T-cell (primary cell): Measurements from ENCODE around the gene APBB1IP. TPM values are rescaled to one million over a fixed set of nuclear protein-coding genes. Genes with fewer than 3 reads are reported as not detected.
"Not testable (repeated sequence)": the region's sequence is repeated elsewhere in the genome, so short reads cannot be mapped to it uniquely, and the experiment has no call there.

Source experiments
- ATAC-seq, 4 experiments: fragments of 200-7000 bp in 3 of 4; fragments of 150-1000 bp in 1 of 4; cut with Tn5 transposase; replicated peaks in 1 of 4; 1 replicate in 3 of 4; 2 replicates in 1 of 4; pipeline ENCODE4 v1.10.0; 2021; ENCODE audit warnings: moderate library complexity in 3 of 4, mild to moderate bottlenecking in 2 of 4, moderate number of reproducible peaks in 1 of 4
- CTCF ChIA-PET, 2 donors: fragments of 300-600 bp; sonication (Branson Sonifier 250); formaldehyde crosslinking; loops; one replicate each; lab custom pipeline; 2022; ENCODE audit warnings: antibody characterized with exemption in 2 of 2; lab: Charles Lee
- POLR2A ChIA-PET, 2 donors: fragments of 300-600 bp; sonication (Branson Sonifier 250); formaldehyde crosslinking; loops; one replicate each; lab custom pipeline; 2022; ENCODE audit warnings: antibody characterized with exemption in 2 of 2; lab: Charles Lee
- DNase-seq, 35 experiments: peaks; one replicate each; pipeline versions ENCODE4 v3.0.0 to v3.0.0-alpha.2; 2013 to 2023
- H3K27ac ChIP-seq: one replicate; pipeline ENCODE4 v1.5.1; 2013; ENCODE audit warnings: low read length
- H3K27me3 ChIP-seq, 2 experiments: replicated peaks in 1 of 2; 1 replicate in 1 of 2; 2 replicates in 1 of 2; pipeline versions ENCODE4 v1.6.1 to v1.7.0; 2013; ENCODE audit warnings: low read length in 1 of 2, mixed read lengths in 1 of 2; ENCODE audit not compliant: control insufficient read depth in 2 of 2, insufficient read depth in 2 of 2; ENCODE audit errors: extremely low read depth in 1 of 2
- H3K36me3 ChIP-seq, 2 donors: 1 replicate in 1 of 2; 2 replicates in 1 of 2; pipeline versions ENCODE4 v1.6.1 to v1.7.0; 2013; ENCODE audit warnings: low read length in 1 of 2; ENCODE audit not compliant: control insufficient read depth in 2 of 2, insufficient read depth in 1 of 2; ENCODE audit errors: extremely low read depth in 1 of 2
- H3K4me1 ChIP-seq, 2 experiments: 1 replicate in 1 of 2; 2 replicates in 1 of 2; pipeline versions ENCODE4 v1.6.1 to v1.7.0; 2013; ENCODE audit warnings: low read length in 2 of 2, mixed read lengths in 1 of 2; ENCODE audit not compliant: insufficient read depth in 2 of 2, control insufficient read depth in 1 of 2; ENCODE audit errors: extremely low read depth in 1 of 2
- H3K4me3 ChIP-seq, 2 donors: 1 replicate in 1 of 2; 2 replicates in 1 of 2; pipeline versions ENCODE4 v1.5.1 to v1.7.0; 2013; ENCODE audit warnings: mild to moderate bottlenecking in 2 of 2, low read length in 1 of 2, moderate library complexity in 1 of 2; ENCODE audit not compliant: control insufficient read depth in 1 of 2; ENCODE audit errors: extremely low read depth in 1 of 2
- H3K9me3 ChIP-seq: 2 replicates; pipeline ENCODE4 v1.7.0; 2013
- H3K27ac Mint-ChIP-seq, 2 donors: one replicate each; pipeline ENCODE4 v1.8.0; 2020 to 2021; ENCODE audit warnings: mild to moderate bottlenecking in 2 of 2, mixed read lengths in 2 of 2
- H3K27me3 Mint-ChIP-seq, 2 donors: one replicate each; pipeline ENCODE4 v1.8.0; 2021 to 2022; ENCODE audit warnings: mixed read lengths in 2 of 2
- H3K36me3 Mint-ChIP-seq: one replicate; pipeline ENCODE4 v1.8.0; 2021; ENCODE audit warnings: mixed read lengths
- H3K4me1 Mint-ChIP-seq, 3 donors: one replicate each; pipeline ENCODE4 v1.8.0; 2020 to 2022; ENCODE audit warnings: mixed read lengths in 3 of 3, mild to moderate bottlenecking in 1 of 3
- H3K4me3 Mint-ChIP-seq, 3 donors: one replicate each; pipeline ENCODE4 v1.8.0; 2020 to 2022; ENCODE audit warnings: mild to moderate bottlenecking in 3 of 3, mixed read lengths in 3 of 3, moderate library complexity in 3 of 3
- H3K9me3 Mint-ChIP-seq, 3 donors: one replicate each; pipeline ENCODE4 v1.8.0; 2020 to 2022; ENCODE audit warnings: mixed read lengths in 3 of 3
- WGBS: methylation state at CpG from one replicate; pipeline ENCODE4 v1.1.5; 2013; ENCODE audit warnings: missing lambda C conversion rate; ENCODE audit not compliant: insufficient coverage; 5-methylcytosine and 5-hydroxymethylcytosine counted together
- total RNA-seq, 35 experiments: library from RNA in 6 of 35; stranded (reverse) in 6 of 35; fragments of 120-200 nt in 1 of 35; gene quantifications; one replicate each; pipeline versions ENCODE4 v1.2.1 to v1.2.4 and lab custom pipeline; 2013 to 2026

The APBB1IP gene, protein sequence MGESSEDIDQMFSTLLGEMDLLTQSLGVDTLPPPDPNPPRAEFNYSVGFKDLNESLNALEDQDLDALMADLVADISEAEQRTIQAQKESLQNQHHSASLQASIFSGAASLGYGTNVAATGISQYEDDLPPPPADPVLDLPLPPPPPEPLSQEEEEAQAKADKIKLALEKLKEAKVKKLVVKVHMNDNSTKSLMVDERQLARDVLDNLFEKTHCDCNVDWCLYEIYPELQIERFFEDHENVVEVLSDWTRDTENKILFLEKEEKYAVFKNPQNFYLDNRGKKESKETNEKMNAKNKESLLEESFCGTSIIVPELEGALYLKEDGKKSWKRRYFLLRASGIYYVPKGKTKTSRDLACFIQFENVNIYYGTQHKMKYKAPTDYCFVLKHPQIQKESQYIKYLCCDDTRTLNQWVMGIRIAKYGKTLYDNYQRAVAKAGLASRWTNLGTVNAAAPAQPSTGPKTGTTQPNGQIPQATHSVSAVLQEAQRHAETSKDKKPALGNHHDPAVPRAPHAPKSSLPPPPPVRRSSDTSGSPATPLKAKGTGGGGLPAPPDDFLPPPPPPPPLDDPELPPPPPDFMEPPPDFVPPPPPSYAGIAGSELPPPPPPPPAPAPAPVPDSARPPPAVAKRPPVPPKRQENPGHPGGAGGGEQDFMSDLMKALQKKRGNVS
- total RNA-seq (100 to 1,000 TPM in 1 of 5 donors, 10 to 100 TPM in 4; 86.5 to 102 (median 88.4) TPM), total RNA-seq (lab: John Stamatoyannopoulos, UW) (29.1 to 184 (median 79.9) reads per million in 29 experiments)
- total RNA-seq (2013), result 76.0 TPM

DNA sequence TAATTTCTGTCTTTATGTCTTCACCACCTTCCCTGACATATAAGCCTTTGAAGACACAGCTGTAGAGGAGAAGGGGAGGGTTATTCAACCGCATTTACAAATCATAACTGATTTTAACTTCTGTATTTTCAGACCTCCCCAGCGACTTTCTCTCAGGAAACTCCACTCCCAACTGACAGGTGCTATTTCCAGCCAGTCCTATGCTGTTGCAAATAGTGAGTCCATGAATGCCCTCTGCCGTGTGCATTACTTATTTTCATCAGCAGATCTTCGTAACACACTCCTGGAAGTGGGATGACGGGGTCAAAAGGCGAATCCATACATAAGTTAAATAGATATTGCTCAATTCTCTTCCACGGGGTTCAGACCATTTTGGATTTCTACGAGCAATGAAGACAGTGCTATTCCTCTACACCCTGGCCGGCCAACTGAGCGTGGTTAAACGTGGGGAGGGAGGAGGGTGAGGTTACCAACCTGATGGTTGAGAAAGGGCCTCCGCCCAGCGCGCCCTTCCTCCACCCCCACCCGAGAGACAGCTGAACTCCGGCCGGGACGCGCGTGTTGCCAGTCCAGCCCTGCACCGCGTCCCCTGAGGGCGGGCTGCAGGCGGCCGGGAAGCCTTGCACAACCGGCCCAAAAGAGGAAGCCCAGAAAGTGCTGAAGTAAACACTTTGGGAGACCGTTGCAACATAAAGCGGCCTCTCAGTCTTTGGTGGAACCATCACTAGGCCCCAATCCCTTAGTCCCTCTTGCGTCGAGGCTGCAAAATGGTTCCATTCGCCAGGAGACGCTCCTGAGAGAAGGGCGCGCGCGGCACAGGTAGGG lies at the start of gene APBB1IP:
TSS of gene APBB1IP (plus strand) at position 705 of the 825 bp plus-strand sequence. CDS start 53,986 bp downstream, outside the sequence.
- Mint-ChIP-seq H3K4me3 (peak within 1 kb of the TSS; percentile 92 to 98 (median 93)), H3K9me3 (no peaks in the 10 kb centered on the region), H3K27me3 (no peaks in the 10 kb centered on the region), H3K27ac (peak within 1 kb of the TSS; percentile 98 to 99), H3K36me3 (peaks cover 12% of the 10 kb centered on the region), H3K4me1 (peaks cover 47 to 59% (median 54%) of the 10 kb centered on the region in 3 donors)
- Histone ChIP-seq H3K27me3 (no peaks in the 10 kb centered on the region), H3K27ac (peak within 1 kb of the TSS; percentile 87), H3K4me1 (peaks cover 29 to 30% of the 10 kb centered on the region in 2 experiments), H3K9me3 (no peaks in the 10 kb centered on the region), H3K4me3 (peak within 1 kb of the TSS; percentile 87 to 93), H3K36me3 (no peaks in the 10 kb centered on the region)
- DNase-seq (peak in 32 of 35 experiments; percentile 17 to 70 (median 38)), ATAC-seq (peak; percentile 46 to 55 (median 48))
- POLR2A ChIA-PET, result interaction anchor here in 1 of 2 donors (0.6 kb wide), 1 partner anchor 42 kb away, joined by 6 read pairs; no protein-coding TSS in a partner anchor
- 1% methylated on average over 13 of the region's 36 CpGs for WGBS
- CTCF ChIA-PET, result interaction anchor here in 1 of 2 donors (0.5 to 1.6 kb wide), 2 partner anchors 43 to 46 kb away, joined by 3 to 4 read pairs; no protein-coding TSS in a partner anchor

DNA sequence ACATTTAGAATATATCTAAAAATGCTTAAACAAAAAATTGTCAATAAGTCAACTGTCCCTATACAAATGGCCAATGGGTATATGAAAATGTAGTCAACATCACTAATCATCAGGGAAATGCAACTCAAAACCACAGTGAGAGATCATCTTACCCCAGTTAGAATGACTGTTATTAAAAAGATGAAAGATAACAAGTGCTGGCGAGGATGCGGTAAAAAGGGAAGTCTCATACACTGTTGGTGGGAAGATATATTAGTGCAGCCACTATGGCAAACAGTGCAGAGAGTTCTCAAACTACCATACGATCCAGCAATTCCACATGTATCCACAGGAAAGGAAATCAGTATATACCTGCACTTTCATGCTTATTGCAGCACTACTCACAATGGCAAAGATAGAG lies 48.6 kb upstream of the APBB1IP start:
- peaks cover 0 to 18% of the 10 kb centered on the region in 2 experiments for H3K27me3 ChIP-seq
- H3K36me3 Mint-ChIP-seq, result peaks cover 3% of the 10 kb centered on the region
- H3K4me3 ChIP-seq, result no peak overlapping the region
- CTCF ChIA-PET, result no interaction called here
- no peak overlapping the region for H3K4me3 Mint-ChIP-seq
- H3K27ac Mint-ChIP-seq, result no peak overlapping the region
- ATAC-seq, result no peak
- H3K36me3 ChIP-seq, result no peaks in the 10 kb centered on the region
- no peak overlapping the region for H3K27ac ChIP-seq
- peaks cover 3 to 5% (median 4%) of the 10 kb centered on the region in 3 donors for H3K9me3 Mint-ChIP-seq
- WGBS, result no CpG with 5 or more reads among the region's 3 CpGs
- H3K4me1 Mint-ChIP-seq, result peaks cover 10 to 13% (median 11%) of the 10 kb centered on the region in 3 donors
- peaks cover 6 to 14% of the 10 kb centered on the region in 2 donors for H3K27me3 Mint-ChIP-seq
- peaks cover 2 to 13% of the 10 kb centered on the region in 2 experiments for H3K4me1 ChIP-seq
- POLR2A ChIA-PET, result interaction anchor here (0.6 to 0.7 kb wide), 2 partner anchors 31 to 55 kb away, joined by 3 to 5 read pairs; no protein-coding TSS in a partner anchor
- DNase-seq, result no peak
- H3K9me3 ChIP-seq, result no peaks in the 10 kb centered on the region

DNA sequence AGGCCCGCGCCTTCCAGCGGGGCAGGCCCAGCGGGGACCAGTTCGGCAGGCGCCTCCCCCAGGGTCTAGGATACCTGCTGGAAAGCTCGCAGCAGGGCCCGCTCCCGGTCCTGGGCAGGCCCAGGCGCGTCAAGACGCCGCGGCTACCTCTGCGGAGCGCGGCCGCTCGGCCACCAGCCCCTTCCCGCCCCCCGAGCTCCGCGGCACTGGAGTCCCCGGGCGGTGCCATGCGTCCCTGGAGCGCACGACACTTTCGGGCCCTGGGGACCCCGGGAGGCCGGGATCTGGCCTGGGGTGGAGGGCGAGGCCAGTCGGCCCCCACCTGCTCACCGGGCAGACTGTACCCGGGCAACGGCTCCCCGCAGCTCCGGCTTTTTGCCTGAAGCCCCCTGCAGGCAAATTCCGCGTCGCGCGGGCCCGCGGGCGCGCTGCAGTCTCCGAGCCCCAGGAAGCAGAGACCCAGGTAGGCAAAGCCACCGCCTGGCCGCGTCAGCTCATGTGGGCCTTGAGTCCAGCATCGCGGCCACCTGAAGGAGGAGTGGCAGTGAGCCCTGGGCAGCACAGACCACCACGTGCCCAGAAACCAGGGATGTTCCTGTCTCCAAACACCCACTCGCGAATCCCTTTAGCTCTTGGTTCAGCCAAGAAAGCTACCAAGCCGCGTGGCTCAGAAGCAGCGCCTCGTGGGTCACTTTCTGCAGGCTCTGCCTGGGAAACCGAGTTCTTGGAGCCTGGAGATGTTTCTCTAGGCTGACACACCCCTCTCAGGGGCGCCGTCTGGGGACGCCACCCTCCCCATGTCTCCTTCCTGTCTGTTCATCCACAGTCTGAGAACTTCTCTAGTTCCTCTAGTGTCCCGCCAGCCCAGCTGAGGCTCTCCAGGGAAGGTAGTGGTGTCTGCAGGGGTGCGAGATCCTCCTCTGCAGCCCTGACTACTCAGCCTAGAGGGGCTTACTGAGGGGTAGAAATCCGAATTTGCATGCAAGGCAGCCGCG lies 46.1 kb upstream of the APBB1IP start:
- WGBS, result 34% methylated on average over 63 of the region's 69 CpGs
- H3K4me3 Mint-ChIP-seq, result peak overlapping the region; percentile 17 to 69 (median 41)
- H3K36me3 ChIP-seq, result no peaks in the 10 kb centered on the region
- peaks cover 10 to 13% (median 11%) of the 10 kb centered on the region in 3 donors for H3K4me1 Mint-ChIP-seq
- CTCF ChIA-PET, result interaction anchor here in 1 of 2 donors (1.2 kb wide), 1 partner anchor 110 kb away, joined by 3 read pairs; no protein-coding TSS in a partner anchor
- POLR2A ChIA-PET, result no interaction called here
- H3K9me3 ChIP-seq, result no peaks in the 10 kb centered on the region
- H3K36me3 Mint-ChIP-seq, result peaks cover 3% of the 10 kb centered on the region
- ATAC-seq (peak; percentile 60 to 71 (median 66)), DNase-seq (peak in 14 of 35 experiments; percentile 1 to 27 (median 6))
- H3K27ac Mint-ChIP-seq, result no peak overlapping the region
- peaks cover 0 to 18% of the 10 kb centered on the region in 2 experiments for H3K27me3 ChIP-seq
- H3K27me3 Mint-ChIP-seq, result peaks cover 6 to 14% of the 10 kb centered on the region in 2 donors
- H3K9me3 Mint-ChIP-seq, result peaks cover 3 to 5% (median 4%) of the 10 kb centered on the region in 3 donors
- no peak overlapping the region for H3K27ac ChIP-seq
- peaks cover 2 to 13% of the 10 kb centered on the region in 2 experiments for H3K4me1 ChIP-seq
- peak overlapping the region; percentile 17 to 74 for H3K4me3 ChIP-seq

DNA sequence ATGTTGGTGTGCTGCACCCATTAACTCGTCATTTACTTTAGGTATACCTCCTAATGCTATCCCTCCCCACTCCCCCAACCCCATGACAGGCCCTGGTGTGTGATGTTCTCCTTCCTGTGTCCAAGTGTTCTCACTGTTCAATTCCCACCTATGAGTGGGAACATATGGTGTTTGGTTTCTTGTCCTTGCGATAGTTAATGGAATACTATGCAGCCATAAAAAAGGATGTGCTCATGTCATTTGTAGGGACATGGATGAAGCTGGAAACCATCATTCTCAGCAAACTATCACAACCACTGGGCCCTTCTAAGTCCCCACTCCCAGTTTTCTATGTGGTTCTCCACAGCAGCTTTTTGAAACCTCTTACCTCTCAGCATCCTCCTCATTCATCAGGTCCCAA lies 39.8 kb upstream of the APBB1IP start:
- H3K4me3 ChIP-seq, DNase-seq, H3K4me1 ChIP-seq, H3K9me3 Mint-ChIP-seq, H3K36me3 ChIP-seq, H3K36me3 Mint-ChIP-seq, ATAC-seq, POLR2A ChIA-PET, H3K4me1 Mint-ChIP-seq, H3K27me3 Mint-ChIP-seq, H3K4me3 Mint-ChIP-seq, H3K27ac Mint-ChIP-seq, H3K9me3 ChIP-seq, H3K27ac ChIP-seq, CTCF ChIA-PET, H3K27me3 ChIP-seq: not testable (repeated sequence)
- WGBS, result no CpG with 5 or more reads among the region's 2 CpGs

DNA sequence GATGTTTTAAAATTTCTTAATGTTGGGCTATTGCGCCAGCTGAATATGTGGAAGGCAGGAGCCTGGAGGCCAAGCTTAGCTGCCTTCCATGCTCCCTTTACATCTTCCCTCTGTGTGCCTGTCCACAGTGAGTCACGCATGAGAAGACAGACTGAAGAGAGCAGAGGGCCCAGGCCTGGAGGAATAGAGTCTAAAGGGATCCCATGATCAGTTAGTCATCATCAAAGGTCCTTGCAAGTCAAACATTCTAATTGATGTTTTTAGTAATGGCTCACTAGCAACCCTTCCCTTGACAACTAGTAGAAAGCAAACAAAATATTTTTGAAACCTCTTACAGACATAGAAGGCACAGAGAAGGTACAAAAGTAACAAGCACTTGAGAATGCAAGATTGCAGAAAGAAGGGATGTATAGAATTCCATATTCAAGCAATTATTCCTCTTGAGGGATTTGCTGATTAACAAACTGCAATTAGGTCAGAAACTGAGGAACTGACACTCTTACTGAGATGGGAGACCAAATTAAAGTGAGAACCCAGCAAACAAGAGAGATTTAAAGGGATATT lies 30.7 kb upstream of the APBB1IP start:
- CTCF ChIA-PET, result no interaction called here
- no peak for ATAC-seq

More for the DNA sequence above, 30.7 kb upstream of the APBB1IP start:
- POLR2A ChIA-PET, result interaction anchor here in 1 of 2 donors (0.6 kb wide), 1 partner anchor 10 kb away, joined by 6 read pairs; no protein-coding TSS in a partner anchor
- H3K4me3 ChIP-seq, result no peak overlapping the region
- no peak overlapping the region for H3K27ac ChIP-seq
- no CpG with 5 or more reads among the region's 2 CpGs for WGBS
- Mint-ChIP-seq H3K4me3 (no peak overlapping the region), H3K27me3 (no peaks in the 10 kb centered on the region), H3K27ac (no peak overlapping the region), H3K4me1 (peaks cover 3 to 7% (median 6%) of the 10 kb centered on the region in 3 donors), H3K36me3 (no peaks in the 10 kb centered on the region), H3K9me3 (peaks cover 0 to 3% (median 0%) of the 10 kb centered on the region in 3 donors)
- peak in 1 of 35 experiments; percentile 7 for DNase-seq
- no peaks in the 10 kb centered on the region for H3K36me3 ChIP-seq
- no peaks in the 10 kb centered on the region for H3K9me3 ChIP-seq
- H3K4me1 ChIP-seq, result no peaks in the 10 kb centered on the region
- no peaks in the 10 kb centered on the region for H3K27me3 ChIP-seq
